Prostate gland (tissue), 2 donors: Measurements from ENCODE around the gene VAV1.

Source experiments
- CTCF ChIP-seq, 4 experiments: fragments of 200-600 bp in 2 of 4; fragments of 450-650 bp in 2 of 4; sonication (generic) in 2 of 4; IDR thresholded peaks; 1 replicate in 3 of 4; 2 replicates in 1 of 4; pipeline ENCODE4 v1.5.1; 2016 to 2019; ENCODE audit warnings: antibody characterized with exemption in 4 of 4, mild to moderate bottlenecking in 2 of 4, moderate library complexity in 2 of 4
- POLR2A ChIP-seq: fragments of 450-650 bp; IDR thresholded peaks from one replicate; pipeline ENCODE4 v1.6.1; 2016; ENCODE audit warnings: antibody characterized with exemption, mild to moderate bottlenecking

DNA sequence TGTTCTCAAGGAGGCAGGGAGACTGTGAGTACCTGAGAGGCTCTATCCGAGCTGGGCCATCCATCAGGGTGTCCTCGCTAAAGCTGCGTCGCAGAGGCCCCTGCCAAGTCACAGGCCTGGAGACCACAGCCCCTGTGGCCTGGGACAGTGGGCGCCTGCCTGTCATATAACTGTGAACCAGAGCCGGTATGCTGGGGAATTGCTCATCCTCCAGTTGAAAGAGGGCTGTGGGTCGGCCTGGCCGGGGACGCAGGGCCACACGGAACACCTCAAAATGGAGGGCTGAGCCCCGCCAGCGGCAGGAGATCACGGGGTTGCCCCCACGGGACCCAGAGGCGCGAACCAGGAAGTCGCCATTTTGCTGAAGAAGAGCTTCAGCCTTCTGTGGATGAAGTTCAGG lies 11.9 kb upstream of the VAV1 start:
- no peak for TF ChIP-seq POLR2A
- no peak for TF ChIP-seq CTCF (IDR thresholded peaks at IDR 0.05)
